MCF 10A (cell line): ENCODE results near the gene FZR1. TPM values are rescaled to one million over a fixed set of nuclear protein-coding genes. Genes with fewer than 3 reads are reported as not detected.

Source experiments
- BruUV-seq: library from RNA; stranded (reverse); fragments of 400-500 nt; replicated peaks from 2 replicates; lab custom pipeline; 2021; lab: Mats Ljungman, UMichigan
- CTCF ChIA-PET: fragments of 300-600 bp; sonication (Branson Sonifier 250); formaldehyde crosslinking; extraction: SDS; loops from one replicate; lab custom pipeline; 2021; ENCODE audit warnings: antibody characterized with exemption, inconsistent platforms; lab: Yijun Ruan, JAX
- POLR2A ChIA-PET: fragments of 300-600, 350-650 bp; sonication (Branson Sonifier 250); formaldehyde crosslinking; extraction: SDS; loops from one replicate; lab custom pipeline; 2020; ENCODE audit warnings: antibody characterized with exemption, inconsistent platforms; lab: Yijun Ruan, JAX
- DNase-seq: peaks from one replicate; pipeline ENCODE4 v3.0.0-alpha.2; 2018; ENCODE audit not compliant: unreplicated experiment
- H3K27ac Mint-ChIP-seq: one replicate; pipeline ENCODE4 v1.8.0; 2022; ENCODE audit warnings: mild to moderate bottlenecking, low read depth, mixed read lengths; ENCODE audit not compliant: unreplicated experiment
- H3K27me3 Mint-ChIP-seq: one replicate; pipeline ENCODE4 v1.8.0; 2022; ENCODE audit warnings: mixed read lengths; ENCODE audit not compliant: insufficient read depth, unreplicated experiment
- H3K36me3 Mint-ChIP-seq: one replicate; pipeline ENCODE4 v1.8.0; 2022; ENCODE audit warnings: mild to moderate bottlenecking, moderate library complexity, mixed read lengths; ENCODE audit not compliant: insufficient read depth, unreplicated experiment
- H3K4me1 Mint-ChIP-seq: one replicate; pipeline ENCODE4 v1.8.0; 2022; ENCODE audit warnings: mixed read lengths; ENCODE audit not compliant: insufficient read depth, unreplicated experiment
- H3K4me3 Mint-ChIP-seq: one replicate; pipeline ENCODE4 v1.8.0; 2022; ENCODE audit warnings: mild to moderate bottlenecking, moderate library complexity, mixed read lengths; ENCODE audit not compliant: unreplicated experiment
- H3K9me3 Mint-ChIP-seq: one replicate; pipeline ENCODE4 v1.8.0; 2022; ENCODE audit warnings: mixed read lengths; ENCODE audit not compliant: unreplicated experiment
- intact Hi-C: fragments of 100-400 bp; cut with micrococcal nuclease; formaldehyde crosslinking; loops from 2 replicates; pipeline ENCODE4 v1.14.1; 2022
- total RNA-seq: library from RNA; stranded (reverse); gene quantifications from 2 replicates; pipeline ENCODE4 v1.2.3, GENCODE V29; 2022
- TF ChIP-seq, protein P1 (sequence below): fragments of 200-600 bp; IDR thresholded peaks from one replicate; pipeline ENCODE4 v1.8.0; 2022; ENCODE audit warnings: antibody characterized with exemption, mild to moderate bottlenecking; ENCODE audit not compliant: unreplicated experiment

The FZR1 gene
- total RNA-seq, 1 experiment from 2014 or later, result 48.9 TPM

DNA sequence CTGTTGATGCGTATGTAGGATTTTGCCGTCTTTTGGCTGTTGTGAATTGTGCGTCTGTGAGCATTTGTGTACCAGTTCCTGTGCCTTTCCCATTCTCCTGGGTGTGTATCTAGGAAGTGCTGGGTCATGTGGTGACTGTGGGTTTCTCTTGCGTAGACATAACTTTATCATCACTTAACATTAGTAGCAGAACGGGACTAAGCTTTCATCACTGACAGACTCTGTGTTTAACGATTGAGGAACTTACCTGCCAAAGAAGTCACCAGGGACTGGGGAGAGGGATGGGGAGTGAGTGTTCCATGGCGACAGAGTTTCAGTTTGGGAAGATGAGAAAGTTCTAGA lies 15.0 kb downstream of the FZR1 start:
- DNase-seq, result no peak
- POLR2A ChIA-PET, result no interaction called here
- Mint-ChIP-seq H3K27me3 (no peaks in the 10 kb centered on the region), H3K27ac (peak overlapping the region; percentile 87), H3K4me3 (peak overlapping the region; percentile 50), H3K4me1 (peaks cover 11% of the 10 kb centered on the region), H3K36me3 (peaks cover 28% of the 10 kb centered on the region), H3K9me3 (no peaks in the 10 kb centered on the region)
- TF ChIP-seq, protein P1, sequence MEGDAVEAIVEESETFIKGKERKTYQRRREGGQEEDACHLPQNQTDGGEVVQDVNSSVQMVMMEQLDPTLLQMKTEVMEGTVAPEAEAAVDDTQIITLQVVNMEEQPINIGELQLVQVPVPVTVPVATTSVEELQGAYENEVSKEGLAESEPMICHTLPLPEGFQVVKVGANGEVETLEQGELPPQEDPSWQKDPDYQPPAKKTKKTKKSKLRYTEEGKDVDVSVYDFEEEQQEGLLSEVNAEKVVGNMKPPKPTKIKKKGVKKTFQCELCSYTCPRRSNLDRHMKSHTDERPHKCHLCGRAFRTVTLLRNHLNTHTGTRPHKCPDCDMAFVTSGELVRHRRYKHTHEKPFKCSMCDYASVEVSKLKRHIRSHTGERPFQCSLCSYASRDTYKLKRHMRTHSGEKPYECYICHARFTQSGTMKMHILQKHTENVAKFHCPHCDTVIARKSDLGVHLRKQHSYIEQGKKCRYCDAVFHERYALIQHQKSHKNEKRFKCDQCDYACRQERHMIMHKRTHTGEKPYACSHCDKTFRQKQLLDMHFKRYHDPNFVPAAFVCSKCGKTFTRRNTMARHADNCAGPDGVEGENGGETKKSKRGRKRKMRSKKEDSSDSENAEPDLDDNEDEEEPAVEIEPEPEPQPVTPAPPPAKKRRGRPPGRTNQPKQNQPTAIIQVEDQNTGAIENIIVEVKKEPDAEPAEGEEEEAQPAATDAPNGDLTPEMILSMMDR, result no peak
- no TSS peak for BruUV-seq
- intact Hi-C loops, result no loop called here
- CTCF ChIA-PET, result interaction anchor here (0.6 to 2.2 kb wide), 5 partner anchors 18 to 1295 kb away, joined by 3 to 5 read pairs (median 4); partner anchors contain the start of gene TEKTIP1

DNA sequence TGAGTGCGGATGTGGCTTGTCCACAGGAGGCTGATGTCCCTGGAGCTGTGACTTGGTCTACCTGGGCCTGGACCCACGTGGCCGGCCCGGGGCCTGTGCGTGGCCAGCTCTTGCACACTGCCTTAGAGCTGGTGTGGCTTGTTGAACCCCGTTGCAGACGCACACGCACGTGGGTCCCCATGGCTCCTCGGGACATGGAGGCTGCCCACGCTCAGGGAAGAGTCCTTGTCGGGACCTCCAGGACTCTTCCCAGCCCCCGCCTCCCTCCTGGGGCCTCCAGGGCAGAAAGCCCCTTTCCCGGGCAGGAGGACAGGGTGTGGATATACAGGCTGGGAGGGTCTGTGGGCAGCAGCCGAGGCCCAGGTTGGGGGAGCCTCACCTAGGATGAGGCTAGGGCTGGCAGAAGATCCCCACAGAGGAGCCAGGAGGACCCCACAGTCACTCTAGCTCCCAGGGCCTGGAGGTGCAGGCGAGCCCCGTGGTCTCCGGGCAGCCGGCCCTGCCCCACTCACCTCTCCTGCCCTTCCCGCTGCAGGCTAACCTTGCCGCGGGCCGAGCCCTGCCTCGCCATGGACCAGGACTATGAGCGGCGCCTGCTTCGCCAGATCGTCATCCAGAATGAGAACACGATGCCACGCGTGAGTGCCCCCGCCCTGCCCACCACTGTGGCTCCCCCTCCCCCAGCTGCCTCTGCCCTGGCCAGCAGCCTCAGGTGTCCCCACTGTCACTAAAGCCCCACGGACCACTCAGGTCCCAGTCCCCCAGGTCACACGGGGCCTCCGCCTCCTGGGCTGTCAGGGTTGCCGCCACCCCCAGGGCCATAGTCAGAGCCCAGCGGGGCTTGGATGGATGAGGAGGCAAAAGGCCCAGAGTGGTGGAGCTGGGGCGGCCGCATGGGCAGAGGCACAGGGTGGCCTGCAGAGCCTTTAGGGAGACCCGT lies 16.6 kb downstream of the FZR1 start:
- no peak overlapping the region for H3K27ac Mint-ChIP-seq
- no TSS peak for BruUV-seq

DNA sequence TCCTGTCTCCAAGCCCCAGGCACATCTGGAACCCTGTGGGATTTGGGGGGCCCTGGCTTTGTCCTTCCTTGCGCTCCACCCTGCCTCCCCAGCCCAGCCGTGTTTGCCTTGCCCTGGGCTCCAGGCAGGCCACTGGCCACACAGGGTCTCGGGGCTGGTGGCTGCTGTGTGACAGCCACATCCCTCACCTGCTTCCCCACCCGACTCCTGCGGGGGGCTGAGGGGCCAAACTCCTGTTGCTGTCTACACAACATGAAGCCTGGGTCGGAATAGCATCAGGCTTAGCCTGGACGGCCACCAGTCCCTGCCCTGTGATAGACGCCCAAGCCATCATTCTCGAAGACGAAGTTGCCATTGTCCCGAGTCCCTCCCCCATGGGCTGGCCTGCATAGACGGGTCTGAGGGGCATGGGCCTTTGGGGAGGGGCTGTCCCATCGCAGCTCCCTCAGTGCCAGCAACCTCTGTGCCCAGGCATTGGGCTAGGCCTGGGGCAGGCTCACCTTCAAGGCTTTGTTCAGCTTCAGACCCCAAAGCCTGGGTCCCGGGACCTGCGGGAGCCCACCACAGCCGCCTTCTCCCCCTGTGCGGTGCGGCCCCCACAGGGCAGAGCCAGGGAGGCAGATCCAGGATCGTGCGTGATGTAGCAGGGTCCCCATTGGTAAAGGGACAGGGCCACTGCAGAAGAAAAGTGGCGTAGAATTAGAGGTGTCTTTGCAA lies 17.4 kb downstream of the FZR1 start:
- peaks cover 34% of the 10 kb centered on the region for H3K36me3 Mint-ChIP-seq
- H3K27me3 Mint-ChIP-seq, result no peaks in the 10 kb centered on the region
- H3K27ac Mint-ChIP-seq, result no peak overlapping the region
- peaks cover 11% of the 10 kb centered on the region for H3K4me1 Mint-ChIP-seq
- CTCF ChIA-PET, result no interaction called here
- H3K4me3 Mint-ChIP-seq, result no peak overlapping the region
- no peak for DNase-seq
- TF ChIP-seq, protein P1, result no peak
- POLR2A ChIA-PET, result no interaction called here
- intact Hi-C loops, result no loop called here
- no peaks in the 10 kb centered on the region for H3K9me3 Mint-ChIP-seq
- BruUV-seq, result no TSS peak

More for the DNA sequence above, 16.6 kb downstream of the FZR1 start:
- ChIA-PET POLR2A (no interaction called here), CTCF (no interaction called here)
- no peak for DNase-seq
- no peaks in the 10 kb centered on the region for H3K9me3 Mint-ChIP-seq
- no peaks in the 10 kb centered on the region for H3K27me3 Mint-ChIP-seq
- H3K4me1 Mint-ChIP-seq, result peaks cover 11% of the 10 kb centered on the region
- peaks cover 34% of the 10 kb centered on the region for H3K36me3 Mint-ChIP-seq
- H3K4me3 Mint-ChIP-seq, result no peak overlapping the region
- intact Hi-C loops, result no loop called here
- TF ChIP-seq, protein P1, result no peak
